Sigmoid colon (tissue), 7 donors: Measurements from ENCODE around the gene KCNIP4. TPM values are rescaled to one million over a fixed set of nuclear protein-coding genes. Genes with fewer than 3 reads are reported as not detected.

Source experiments
- DNase-seq: peaks from one replicate; pipeline ENCODE4 v3.0.0-alpha.2; 2019
- H3K27ac ChIP-seq, 4 donors: fragments of 200-600 bp; sonication (generic); one replicate each; pipeline ENCODE4 v1.5.1; 2016 to 2019; ENCODE audit warnings: mild to moderate bottlenecking in 1 of 4
- H3K27me3 ChIP-seq, 3 donors: fragments of 200-600 bp; sonication (generic); one replicate each; pipeline ENCODE4 v1.5.1; 2019; ENCODE audit warnings: mild to moderate bottlenecking in 1 of 3
- H3K36me3 ChIP-seq, 4 donors: fragments of 200-600 bp; sonication (generic); one replicate each; pipeline ENCODE4 v1.5.1; 2016 to 2019
- H3K4me1 ChIP-seq, 4 donors: fragments of 200-600 bp; sonication (generic); one replicate each; pipeline ENCODE4 v1.5.1; 2017 to 2019
- H3K4me3 ChIP-seq, 4 donors: fragments of 200-600 bp; sonication (generic); one replicate each; pipeline ENCODE4 v1.5.1; 2017 to 2019; ENCODE audit warnings: mild to moderate bottlenecking in 2 of 4, moderate library complexity in 1 of 4
- H3K9me3 ChIP-seq, 4 donors: fragments of 200-600 bp in 3 of 4; sonication (generic) in 3 of 4; one replicate each; pipeline versions ENCODE4 v1.5.1 to v1.6.1; 2013 to 2019
- CTCF ChIP-seq, 4 experiments: fragments of 450-650 bp in 3 of 4; fragments of 200-600 bp in 1 of 4; IDR thresholded peaks; one replicate each; pipeline ENCODE4 v1.5.1; 2016 to 2019; ENCODE audit warnings: antibody characterized with exemption in 4 of 4, mild to moderate bottlenecking in 3 of 4, moderate library complexity in 2 of 4
- EP300 ChIP-seq, 4 donors: sonication (generic); formaldehyde crosslinking; IDR thresholded peaks; one replicate each; pipeline ENCODE4 v1.6.1; 2017; ENCODE audit warnings: antibody characterized with exemption in 4 of 4
- POLR2A ChIP-seq, 2 donors: fragments of 450-650 bp; IDR thresholded peaks; one replicate each; pipeline ENCODE4 v1.6.1; 2016; ENCODE audit warnings: antibody characterized with exemption in 2 of 2, mild to moderate bottlenecking in 2 of 2, moderate library complexity in 2 of 2
- POLR2AphosphoS5 ChIP-seq, 4 donors: sonication (generic); formaldehyde crosslinking; IDR thresholded peaks; one replicate each; pipeline ENCODE4 v1.6.1; 2017; ENCODE audit warnings: antibody characterized with exemption in 4 of 4
- WGBS, 2 donors: extraction: QIAGEN DNeasy Blood & Tissue Kit; methylation state at CpG; one replicate each; pipeline ENCODE4 v1.1.7; 2013; 5-methylcytosine and 5-hydroxymethylcytosine counted together
- intact Hi-C: fragments of 100-400 bp; cut with DNase I; formaldehyde crosslinking; loops from one replicate; pipeline ENCODE4 v1.15.1; 2023
- polyA plus RNA-seq, 3 donors: library from polyadenylated mRNA; stranded (reverse); fragments of 200-250 nt; gene quantifications; one replicate each; pipeline ENCODE4 v1.2.3, GENCODE V29; 2013
- total RNA-seq, 4 donors: library from RNA; depleted of rRNA; stranded (reverse); fragments of >200 nt; gene quantifications; one replicate each; pipeline ENCODE4 v1.1.0, GENCODE V29; 2016
- donor health status: healthy with polysubstance abuse.
- donor health status: Bipolar disorder and iron deficiency.
- donor health status: healthy.

The KCNIP4 gene
- total and polyA plus RNA-seq, 7 donors: 0.60 to 28.5 (median 14.0) TPM; not detected in 1

GRCh38 chr4:21544415-21544814 is 404.2 kb downstream of the KCNIP4 start:
- WGBS, 2 donors: 2 to 35% methylated on average over 1 of the region's 1 CpG
- intact Hi-C loops: no loop called here
- no peak for DNase-seq
- H3K27ac ChIP-seq: no peak overlapping the region
- H3K36me3 ChIP-seq: no peaks in the 10 kb centered on the region
- no peaks in the 10 kb centered on the region for H3K9me3 ChIP-seq
- H3K4me1 ChIP-seq: no peaks in the 10 kb centered on the region
- no peaks in the 10 kb centered on the region for H3K27me3 ChIP-seq
- TF ChIP-seq CTCF (IDR thresholded peaks at IDR 0.05) (no peak), POLR2A (IDR thresholded peaks at IDR 0.05) (no peak), POLR2AphosphoS5 (IDR thresholded peaks at IDR 0.05) (no peak), EP300 (IDR thresholded peaks at IDR 0.05) (no peak)
- H3K4me3 ChIP-seq: no peak overlapping the region

GRCh38 chr4:21543514-21543913 is 405.1 kb downstream of the KCNIP4 start:
- Histone ChIP-seq H3K4me3 (no peak overlapping the region), H3K27me3 (no peaks in the 10 kb centered on the region), H3K27ac (no peak overlapping the region), H3K4me1 (no peaks in the 10 kb centered on the region), H3K36me3 (no peaks in the 10 kb centered on the region), H3K9me3 (no peaks in the 10 kb centered on the region)
- WGBS, 2 donors: 39 to 50% methylated on average over 3 of the region's 3 CpGs
- TF ChIP-seq POLR2A (IDR thresholded peaks at IDR 0.05): no peak
- no peak for TF ChIP-seq EP300 (IDR thresholded peaks at IDR 0.05)
- TF ChIP-seq CTCF (IDR thresholded peaks at IDR 0.05): no peak
- no peak for TF ChIP-seq POLR2AphosphoS5 (IDR thresholded peaks at IDR 0.05)
- no peak for DNase-seq
- intact Hi-C loops: no loop called here

- WGBS, 2 donors: 56% methylated on average over 3 of the region's 3 CpGs
- H3K4me3 ChIP-seq: no peak overlapping the region
- H3K27me3 ChIP-seq: no peaks in the 10 kb centered on the region
- TF ChIP-seq POLR2AphosphoS5 (IDR thresholded peaks at IDR 0.05): no peak
- no peak for TF ChIP-seq EP300 (IDR thresholded peaks at IDR 0.05)
- no peak for TF ChIP-seq CTCF (IDR thresholded peaks at IDR 0.05)
- peaks cover 0 to 10% (median 0%) of the 10 kb centered on the region in 4 donors for H3K4me1 ChIP-seq
- H3K9me3 ChIP-seq: no peaks in the 10 kb centered on the region
- no peaks in the 10 kb centered on the region for H3K36me3 ChIP-seq
- intact Hi-C loops: no loop called here
- H3K27ac ChIP-seq: peak overlapping the region in 1 of 4 donors; percentile 1
- no peak for DNase-seq
Measured at GRCh38 chr4:21535898-21536297, 412.7 kb downstream of the KCNIP4 start.

GRCh38 chr4:21531048-21531447 is 417.5 kb downstream of the KCNIP4 start:
- H3K27ac ChIP-seq: no peak overlapping the region
- no peak overlapping the region for H3K4me3 ChIP-seq
- DNase-seq: no peak
- H3K9me3 ChIP-seq: no peaks in the 10 kb centered on the region
- peaks cover 0 to 7% (median 0%) of the 10 kb centered on the region in 4 donors for H3K4me1 ChIP-seq
- no peaks in the 10 kb centered on the region for H3K36me3 ChIP-seq
- H3K27me3 ChIP-seq: no peaks in the 10 kb centered on the region
- TF ChIP-seq EP300 (IDR thresholded peaks at IDR 0.05) (no peak), CTCF (IDR thresholded peaks at IDR 0.05) (no peak), POLR2A (IDR thresholded peaks at IDR 0.05) (no peak), POLR2AphosphoS5 (IDR thresholded peaks at IDR 0.05) (no peak)
- intact Hi-C loops: no loop called here

GRCh38 chr4:21529214-21529613 is 419.4 kb downstream of the KCNIP4 start:
- Histone ChIP-seq H3K9me3 (no peaks in the 10 kb centered on the region), H3K4me1 (no peaks in the 10 kb centered on the region), H3K36me3 (no peaks in the 10 kb centered on the region), H3K27me3 (no peaks in the 10 kb centered on the region), H3K4me3 (no peak overlapping the region), H3K27ac (no peak overlapping the region)
- TF ChIP-seq POLR2AphosphoS5 (IDR thresholded peaks at IDR 0.05): no peak
- no peak for TF ChIP-seq POLR2A (IDR thresholded peaks at IDR 0.05)
- TF ChIP-seq CTCF (IDR thresholded peaks at IDR 0.05): no peak
- no peak for TF ChIP-seq EP300 (IDR thresholded peaks at IDR 0.05)
- intact Hi-C loops: no loop called here
- 52 to 64% methylated on average over 1 of the region's 1 CpG for WGBS, 2 donors
- DNase-seq: no peak
